BE2C (cell line): ENCODE measurements around the gene ERFE.
A peak's percentile ranks its signal among the peaks of the same experiment; 100 is the strongest.
"Not testable (repeated sequence)": the region's sequence is repeated elsewhere in the genome, so short reads cannot be mapped to it uniquely, and the experiment has no call there.

ENCODE experiments used
- DNase-seq: peaks from one replicate; pipeline ENCODE4 v3.0.0-alpha.2; 2020
- H3K27me3 ChIP-seq: fragments of 250-450 bp; sonication (Bioruptor Pico); 2 replicates; pipeline ENCODE4 v1.5.1; 2020; ENCODE audit warnings: mild to moderate bottlenecking
- H3K36me3 ChIP-seq: fragments of 250-450 bp; sonication (Bioruptor Pico); 2 replicates; pipeline ENCODE4 v1.5.1; 2020; ENCODE audit warnings: mild to moderate bottlenecking
- H3K4me1 ChIP-seq: fragments of 250-450 bp; sonication (Bioruptor Pico); 2 replicates; pipeline ENCODE4 v1.5.1; 2020
- H3K4me3 ChIP-seq: 2 replicates; pipeline ENCODE4 v1.5.1; 2011; ENCODE audit warnings: low read depth, low read length
- H3K9me3 ChIP-seq: fragments of 250-450 bp; sonication (Bioruptor Pico); 2 replicates; pipeline ENCODE4 v1.5.1; 2020
- CTCF ChIP-seq: IDR thresholded peaks from 2 replicates; pipeline ENCODE4 v1.5.1; 2012; ENCODE audit warnings: mild to moderate bottlenecking, low read depth, low read length

ERFE gene

GRCh38 chr2:238167761-238168160 lies 9.0 kb downstream of the ERFE start:
- Histone ChIP-seq H3K27me3 (peaks cover 17% of the 10 kb centered on the region), H3K9me3 (no peaks in the 10 kb centered on the region), H3K4me3 (no peak overlapping the region), H3K4me1 (no peaks in the 10 kb centered on the region), H3K36me3 (peaks cover 29% of the 10 kb centered on the region)
- no peak for TF ChIP-seq CTCF
- DNase-seq, result no peak

GRCh38 chr2:238168196-238169047 lies 9.7 kb downstream of the ERFE start:
- no peak for TF ChIP-seq CTCF
- no peak for DNase-seq
- Histone ChIP-seq H3K4me1 (no peaks in the 10 kb centered on the region), H3K27me3 (peaks cover 11% of the 10 kb centered on the region), H3K36me3 (peaks cover 36% of the 10 kb centered on the region), H3K4me3 (no peak overlapping the region), H3K9me3 (no peaks in the 10 kb centered on the region)

- no peak for TF ChIP-seq CTCF
- DNase-seq, result no peak
- Histone ChIP-seq H3K4me3 (no peak overlapping the region), H3K27me3 (peaks cover 3% of the 10 kb centered on the region), H3K36me3 (peaks cover 41% of the 10 kb centered on the region), H3K9me3 (no peaks in the 10 kb centered on the region), H3K4me1 (peaks cover 2% of the 10 kb centered on the region)
Measured at GRCh38 chr2:238169048-238169707, 10.4 kb downstream of the ERFE start.

- no peak overlapping the region for H3K4me3 ChIP-seq
- no peak for DNase-seq
Measured at GRCh38 chr2:238169708-238170251, 11.0 kb downstream of the ERFE start.

GRCh38 chr2:238170386-238171071 lies 11.8 kb downstream of the ERFE start:
- H3K27me3 ChIP-seq, result no peaks in the 10 kb centered on the region
- no peak overlapping the region for H3K4me3 ChIP-seq
- peaks cover 46% of the 10 kb centered on the region for H3K36me3 ChIP-seq
- peaks cover 8% of the 10 kb centered on the region for H3K4me1 ChIP-seq
- no peak for TF ChIP-seq CTCF
- no peaks in the 10 kb centered on the region for H3K9me3 ChIP-seq
- DNase-seq, result peak; percentile 27

More at GRCh38 chr2:238169708-238170251, 11.0 kb downstream of the ERFE start:
- no peaks in the 10 kb centered on the region for H3K9me3 ChIP-seq
- H3K4me1 ChIP-seq, result peaks cover 8% of the 10 kb centered on the region
- H3K36me3 ChIP-seq, result peaks cover 46% of the 10 kb centered on the region
- no peaks in the 10 kb centered on the region for H3K27me3 ChIP-seq
- no peak for TF ChIP-seq CTCF

- not testable (repeated sequence) for H3K9me3 ChIP-seq, DNase-seq, H3K27me3 ChIP-seq, H3K4me3 ChIP-seq, H3K4me1 ChIP-seq
- peaks cover 46% of the 10 kb centered on the region for H3K36me3 ChIP-seq
Measured at GRCh38 chr2:238171072-238171431, 12.3 kb downstream of the ERFE start.
